Neural cell (in vitro differentiated cells): ENCODE measurements around the gene SYT5. TPM values are rescaled to one million over a fixed set of nuclear protein-coding genes. Genes with fewer than 3 reads are reported as not detected.

Experiments
- H2AFZ ChIP-seq: fragments of 200-600, 300-800 bp; sonication (generic), shearing (Covaris generic); 2 replicates; pipeline ENCODE4 v1.6.0; 2014; ENCODE audit warnings: low read depth, mild to moderate bottlenecking, antibody characterized with exemption, low read length, moderate library complexity
- H3F3A ChIP-seq: fragments of 200-600 bp; shearing (Covaris generic); 2 replicates; pipeline ENCODE4 v1.6.1; 2016; ENCODE audit warnings: mild to moderate bottlenecking, moderate library complexity, mixed read lengths, antibody characterized with exemption, low read length; ENCODE audit not compliant: insufficient read depth, poor library complexity, severe bottlenecking
- H3K27ac ChIP-seq: fragments of 200-600, 300-800 bp; sonication (generic), shearing (Covaris generic); 2 replicates; pipeline ENCODE4 v1.5.1; 2014; ENCODE audit warnings: mild to moderate bottlenecking, low read length, moderate library complexity
- H3K27me3 ChIP-seq: fragments of 300-800, 200-600 bp; sonication (generic), shearing (Covaris generic); 2 replicates; pipeline ENCODE4 v1.6.0; 2014; ENCODE audit warnings: mild to moderate bottlenecking, low read depth, low read length, moderate library complexity; ENCODE audit not compliant: insufficient read depth
- H3K36me3 ChIP-seq: fragments of 300-800, 200-600 bp; sonication (generic), shearing (Covaris generic); 2 replicates; pipeline ENCODE4 v1.5.1; 2014; ENCODE audit warnings: mild to moderate bottlenecking, antibody characterized with exemption, low read length, moderate library complexity; ENCODE audit not compliant: insufficient read depth
- H3K4me2 ChIP-seq: fragments of 300-800, 200-600 bp; sonication (generic), shearing (Covaris generic); 2 replicates; pipeline ENCODE4 v1.6.0; 2014; ENCODE audit warnings: mild to moderate bottlenecking, low read length
- H3K4me3 ChIP-seq: fragments of 300-800, 200-600 bp; sonication (generic), shearing (Covaris generic); 2 replicates; pipeline ENCODE4 v1.5.1; 2014; ENCODE audit warnings: mild to moderate bottlenecking, low read length, moderate library complexity
- H3K79me2 ChIP-seq: fragments of 200-600 bp; shearing (Covaris generic); replicated peaks from 2 replicates; pipeline ENCODE4 v1.6.0; 2014; ENCODE audit warnings: mild to moderate bottlenecking, low read length, moderate library complexity; ENCODE audit not compliant: insufficient read depth
- H3K9ac ChIP-seq: fragments of 300-800, 200-600 bp; sonication (generic), shearing (Covaris generic); 2 replicates; pipeline ENCODE4 v1.6.1; 2016; ENCODE audit warnings: mild to moderate bottlenecking, low read length, mixed read lengths
- H3K9me2 ChIP-seq: fragments of 200-600 bp; shearing (Covaris generic); 2 replicates; pipeline ENCODE4 v1.6.1; 2016; ENCODE audit warnings: mild to moderate bottlenecking, low read length, mixed read lengths; ENCODE audit not compliant: insufficient read depth
- H3K9me3 ChIP-seq: fragments of 200-600, 300-800 bp; sonication (generic), shearing (Covaris generic); 2 replicates; pipeline ENCODE4 v1.6.1; 2016; ENCODE audit warnings: mild to moderate bottlenecking, mixed run types, low read length, moderate library complexity, mixed read lengths
- H4K20me1 ChIP-seq: fragments of 200-600 bp; shearing (Covaris generic); 2 replicates; pipeline ENCODE4 v1.6.1; 2016; ENCODE audit warnings: mild to moderate bottlenecking, mixed run types; ENCODE audit not compliant: insufficient read depth
- CTCF ChIP-seq: fragments of 450-650 bp; IDR thresholded peaks from 2 replicates; pipeline ENCODE4 v1.5.1; 2014; ENCODE audit warnings: antibody characterized with exemption, mild to moderate bottlenecking, moderate library complexity; ENCODE audit not compliant: poor library complexity, severe bottlenecking
- EP300 ChIP-seq: fragments of 450-650 bp; conservative IDR thresholded peaks from 2 replicates; pipeline ENCODE4 v1.6.1; 2014; ENCODE audit warnings: antibody characterized with exemption, mild to moderate bottlenecking, moderate library complexity; ENCODE audit not compliant: poor library complexity, severe bottlenecking
- EZH2 ChIP-seq: fragments of 200-600, 300-800 bp; shearing (Covaris generic), sonication (generic); IDR thresholded peaks from 2 replicates; pipeline ENCODE4 v1.6.1; 2014; ENCODE audit warnings: antibody characterized with exemption, low read length, borderline replicate concordance, mild to moderate bottlenecking; ENCODE audit not compliant: insufficient read depth, poor library complexity, severe bottlenecking
- MXI1 ChIP-seq: fragments of 450-650 bp; conservative IDR thresholded peaks from 2 replicates; pipeline ENCODE4 v1.6.1; 2014; ENCODE audit warnings: antibody characterized with exemption, mild to moderate bottlenecking; ENCODE audit not compliant: poor library complexity, severe bottlenecking
- POLR2AphosphoS5 ChIP-seq: IDR thresholded peaks from 2 replicates; pipeline ENCODE4 v1.6.1; 2012
- RAD21 ChIP-seq: fragments of 450-650 bp; conservative IDR thresholded peaks from 2 replicates; pipeline ENCODE4 v1.6.1; 2014; ENCODE audit warnings: antibody characterized with exemption, mild to moderate bottlenecking, moderate library complexity
- REST ChIP-seq: IDR thresholded peaks from 2 replicates; pipeline ENCODE4 v1.6.1; 2012; ENCODE audit warnings: borderline replicate concordance
- SMC3 ChIP-seq: fragments of 450-650 bp; conservative IDR thresholded peaks from 2 replicates; pipeline ENCODE4 v1.6.1; 2014; ENCODE audit warnings: antibody characterized with exemption, mild to moderate bottlenecking, moderate library complexity; ENCODE audit not compliant: poor library complexity
- TAF1 ChIP-seq: IDR thresholded peaks from 2 replicates; pipeline ENCODE4 v1.6.1; 2012; ENCODE audit warnings: low read depth
- polyA plus RNA-seq: library from polyadenylated mRNA; depleted of rRNA; stranded (reverse); fragments of >200 nt; gene quantifications from 2 replicates; pipeline ENCODE4 v1.2.3, GENCODE V29; 2014

The SYT5 gene
- polyA plus RNA-seq, 1 donor from 2014 or later = 237 TPM

- TF ChIP-seq MXI1 = peak; percentile 98
- TF ChIP-seq RAD21 = no peak
- TF ChIP-seq SMC3 = peak; percentile 53
- peak; percentile 85 for TF ChIP-seq POLR2AphosphoS5
Measured at GRCh38 chr19:55178781-55179599, 1.1 kb downstream of the SYT5 start (continued).

GRCh38 chr19:55176076-55176475, 4.0 kb downstream of the SYT5 start:
- H3K79me2 ChIP-seq = peaks cover 4% of the 10 kb centered on the region
- H3K9ac ChIP-seq = no peak overlapping the region
- no peaks in the 10 kb centered on the region for H3F3A ChIP-seq
- H4K20me1 ChIP-seq = peaks cover 4% of the 10 kb centered on the region
- no peaks in the 10 kb centered on the region for H3K9me3 ChIP-seq
- H3K27ac ChIP-seq = no peak overlapping the region
- no peak overlapping the region for H3K4me2 ChIP-seq
- H2AFZ ChIP-seq = no peak overlapping the region
- no peak overlapping the region for H3K4me3 ChIP-seq
- TF ChIP-seq CTCF (no peak), TAF1 (no peak), EP300 (no peak), REST (no peak), POLR2AphosphoS5 (no peak), EZH2 (no peak), SMC3 (no peak), RAD21 (no peak), MXI1 (no peak)
- H3K9me2 ChIP-seq = no peaks in the 10 kb centered on the region
- peaks cover 7% of the 10 kb centered on the region for H3K36me3 ChIP-seq
- H3K27me3 ChIP-seq = peaks cover 26% of the 10 kb centered on the region
